Measurements from ENCODE around the gene BORCS8. TPM values are rescaled to one million over a fixed set of nuclear protein-coding genes. Genes with fewer than 3 reads are reported as not detected.

BORCS8 gene
- polyA plus RNA-seq = 10 to 100 TPM; 20.3 to 29.6 (median 26.9) TPM

GRCh38 chr19:19192078-19192882 lies at the start of gene BORCS8, which contains the start of gene RFXANK:
BORCS8 (minus strand) TSS chr19:19192152; CDS start chr19:19192117, 35 bp downstream.
RFXANK (plus strand) TSS chr19:19192258; CDS start chr19:19193947, 1,689 bp downstream.
- peak; percentile 98 to 99 (median 99) for DNase-seq
- Mint-ChIP-seq H3K27ac (peak within 1 kb of the TSS; percentile 98 to 100 (median 99)), H3K9me3 (no peaks in the 10 kb centered on the region), H3K36me3 (no peaks in the 10 kb centered on the region), H3K27me3 (ENCODE audit: low read depth in 3 of 3) (peaks cover 3 to 12% (median 8%) of the 10 kb centered on the region in 3 donors), H3K4me1 (peaks cover 52 to 53% of the 10 kb centered on the region in 2 donors), H3K4me3 (peak within 1 kb of the TSS; percentile 96 to 99 (median 98))

- H3K27ac Mint-ChIP-seq = no peak overlapping the region
- peaks cover 0 to 6% (median 2%) of the 10 kb centered on the region in 3 donors for H3K27me3 Mint-ChIP-seq (ENCODE audit: low read depth in 3 of 3)
- H3K4me3 Mint-ChIP-seq = no peak overlapping the region
- DNase-seq = no peak
- peaks cover 3 to 10% (median 8%) of the 10 kb centered on the region in 6 donors for H3K9me3 Mint-ChIP-seq
- no peaks in the 10 kb centered on the region for H3K4me1 Mint-ChIP-seq
- no peaks in the 10 kb centered on the region for H3K36me3 Mint-ChIP-seq
Measured at GRCh38 chr19:19240476-19240875, 48.5 kb upstream of the BORCS8 start.

GRCh38 chr19:19239675-19240074 lies 47.7 kb upstream of the BORCS8 start:
- H3K36me3 Mint-ChIP-seq = no peaks in the 10 kb centered on the region
- no peaks in the 10 kb centered on the region for H3K4me1 Mint-ChIP-seq
- H3K9me3 Mint-ChIP-seq = peaks cover 3 to 14% (median 8%) of the 10 kb centered on the region in 6 donors
- H3K27ac Mint-ChIP-seq = no peak overlapping the region
- no peak overlapping the region for H3K4me3 Mint-ChIP-seq
- no peak for DNase-seq
- peaks cover 0 to 6% (median 2%) of the 10 kb centered on the region in 3 donors for H3K27me3 Mint-ChIP-seq (ENCODE audit: low read depth in 3 of 3)

- no peak for DNase-seq
- Mint-ChIP-seq H3K4me3 (no peak overlapping the region), H3K36me3 (no peaks in the 10 kb centered on the region), H3K27me3 (ENCODE audit: low read depth in 3 of 3) (peaks cover 0 to 6% (median 0%) of the 10 kb centered on the region in 3 donors), H3K27ac (no peak overlapping the region), H3K9me3 (peaks cover 3 to 28% (median 17%) of the 10 kb centered on the region in 6 donors), H3K4me1 (no peaks in the 10 kb centered on the region)
Measured at GRCh38 chr19:19238126-19238894, 46.4 kb upstream of the BORCS8 start.

- Mint-ChIP-seq H3K4me1 (no peaks in the 10 kb centered on the region), H3K4me3 (no peak overlapping the region), H3K27me3 (ENCODE audit: low read depth in 3 of 3) (peaks cover 0 to 4% (median 2%) of the 10 kb centered on the region in 3 donors), H3K36me3 (no peaks in the 10 kb centered on the region), H3K27ac (no peak overlapping the region), H3K9me3 (peaks cover 4 to 29% (median 19%) of the 10 kb centered on the region in 6 donors)
- no peak for DNase-seq
Measured at GRCh38 chr19:19236173-19236572, 44.2 kb upstream of the BORCS8 start.

GRCh38 chr19:19234220-19234816 lies 42.4 kb upstream of the BORCS8 start:
- Mint-ChIP-seq H3K36me3 (no peaks in the 10 kb centered on the region), H3K4me3 (no peak overlapping the region), H3K9me3 (peaks cover 4 to 29% (median 19%) of the 10 kb centered on the region in 6 donors), H3K27me3 (ENCODE audit: low read depth in 3 of 3) (peaks cover 2 to 4% (median 3%) of the 10 kb centered on the region in 3 donors), H3K27ac (no peak overlapping the region), H3K4me1 (no peaks in the 10 kb centered on the region)
- no peak for DNase-seq

- Mint-ChIP-seq H3K27me3 (ENCODE audit: low read depth in 3 of 3) (peaks cover 2 to 7% (median 6%) of the 10 kb centered on the region in 3 donors), H3K9me3 (peaks cover 4 to 29% (median 19%) of the 10 kb centered on the region in 6 donors), H3K27ac (no peak overlapping the region), H3K4me3 (no peak overlapping the region), H3K4me1 (no peaks in the 10 kb centered on the region), H3K36me3 (no peaks in the 10 kb centered on the region)
- DNase-seq = no peak
Measured at GRCh38 chr19:19232261-19232721, 40.3 kb upstream of the BORCS8 start.

- Mint-ChIP-seq H3K27ac (no peak overlapping the region), H3K4me3 (no peak overlapping the region), H3K9me3 (peaks cover 4 to 24% (median 16%) of the 10 kb centered on the region in 6 donors), H3K36me3 (no peaks in the 10 kb centered on the region), H3K27me3 (ENCODE audit: low read depth in 3 of 3) (peaks cover 2 to 7% (median 6%) of the 10 kb centered on the region in 3 donors), H3K4me1 (no peaks in the 10 kb centered on the region)
- DNase-seq = no peak
Measured at GRCh38 chr19:19230999-19231398, 39.0 kb upstream of the BORCS8 start.

GRCh38 chr19:19229701-19230100 lies 37.7 kb upstream of the BORCS8 start:
- no peaks in the 10 kb centered on the region for H3K36me3 Mint-ChIP-seq
- peaks cover 0 to 15% (median 12%) of the 10 kb centered on the region in 6 donors for H3K9me3 Mint-ChIP-seq
- no peak for DNase-seq
- H3K4me3 Mint-ChIP-seq = no peak overlapping the region
- H3K4me1 Mint-ChIP-seq = no peaks in the 10 kb centered on the region
- H3K27me3 Mint-ChIP-seq (ENCODE audit: low read depth in 3 of 3) = peaks cover 2 to 9% (median 6%) of the 10 kb centered on the region in 3 donors
- no peak overlapping the region for H3K27ac Mint-ChIP-seq

GRCh38 chr19:19227217-19227616 lies 35.3 kb upstream of the BORCS8 start:
- no peak for DNase-seq
- H3K27me3 Mint-ChIP-seq (ENCODE audit: low read depth in 3 of 3) = peaks cover 2 to 9% (median 6%) of the 10 kb centered on the region in 3 donors
- H3K4me3 Mint-ChIP-seq = no peak overlapping the region
- H3K9me3 Mint-ChIP-seq = no peaks in the 10 kb centered on the region
- no peaks in the 10 kb centered on the region for H3K36me3 Mint-ChIP-seq
- H3K27ac Mint-ChIP-seq = no peak overlapping the region
- peaks cover 0 to 2% of the 10 kb centered on the region in 2 donors for H3K4me1 Mint-ChIP-seq

- Mint-ChIP-seq H3K9me3 (no peaks in the 10 kb centered on the region), H3K4me1 (peaks cover 0 to 2% of the 10 kb centered on the region in 2 donors), H3K27ac (no peak overlapping the region), H3K4me3 (no peak overlapping the region), H3K27me3 (ENCODE audit: low read depth in 3 of 3) (peaks cover 0 to 9% (median 6%) of the 10 kb centered on the region in 3 donors), H3K36me3 (no peaks in the 10 kb centered on the region)
- no peak for DNase-seq
Measured at GRCh38 chr19:19226663-19227062, 34.7 kb upstream of the BORCS8 start.

GRCh38 chr19:19226204-19226603 lies 34.3 kb upstream of the BORCS8 start:
- Mint-ChIP-seq H3K9me3 (no peaks in the 10 kb centered on the region), H3K36me3 (no peaks in the 10 kb centered on the region), H3K27ac (no peak overlapping the region), H3K4me1 (peaks cover 0 to 2% of the 10 kb centered on the region in 2 donors), H3K4me3 (peak overlapping the region in 2 of 5 donors; percentile 10 to 27), H3K27me3 (ENCODE audit: low read depth in 3 of 3) (peaks cover 0 to 9% (median 6%) of the 10 kb centered on the region in 3 donors)
- no peak for DNase-seq

- H3K27ac Mint-ChIP-seq = peak overlapping the region in 1 of 6 donors; percentile 11
Measured at GRCh38 chr19:19224852-19225494, 33.0 kb upstream of the BORCS8 start.

More at GRCh38 chr19:19224852-19225494, 33.0 kb upstream of the BORCS8 start:
- peaks cover 0 to 2% of the 10 kb centered on the region in 2 donors for H3K4me1 Mint-ChIP-seq
- peak; percentile 51 to 69 (median 63) for DNase-seq
- peaks cover 0 to 7% (median 6%) of the 10 kb centered on the region in 3 donors for H3K27me3 Mint-ChIP-seq (ENCODE audit: low read depth in 3 of 3)
- peak overlapping the region; percentile 64 to 78 (median 74) for H3K4me3 Mint-ChIP-seq
- H3K9me3 Mint-ChIP-seq = no peaks in the 10 kb centered on the region
- no peaks in the 10 kb centered on the region for H3K36me3 Mint-ChIP-seq
